K562 (cell line): Measurements from ENCODE around the gene LAPTM4A. TPM values are rescaled to one million over a fixed set of nuclear protein-coding genes. Genes with fewer than 3 reads are reported as not detected.
A peak's percentile ranks its signal among the peaks of the same experiment; 100 is the strongest.

Experiments used
- ATAC-seq: fragments of 200-7000 bp; cut with Tn5 transposase; 3 replicates; pipeline ENCODE4 v1.9.1; 2020; ENCODE audit warnings: moderate library complexity
- BruUV-seq: library from RNA; stranded (reverse); fragments of 400-500 nt; replicated peaks from 2 replicates; lab custom pipeline; 2021; lab: Mats Ljungman, UMichigan
- CTCF ChIA-PET: fragments of 300-600 bp; formaldehyde crosslinking; extraction: SDS; loops from one replicate; lab custom pipeline; 2021; ENCODE audit warnings: low intra/inter-chr PET ratio; lab: Yijun Ruan, JAX
- POLR2A ChIA-PET: fragments of 300-600, 350-650 bp; sonication (Branson Sonifier 250); formaldehyde crosslinking; extraction: SDS; loops from one replicate; lab custom pipeline; 2021; ENCODE audit warnings: antibody characterized with exemption, inconsistent platforms; lab: Yijun Ruan, JAX
- DNase-seq, 4 experiments: peaks; one replicate each; pipeline versions ENCODE4 v3.0.0 to v3.0.0-alpha.2; 2011 to 2018; ENCODE audit warnings: low spot score in 3 of 4, mixed read lengths in 3 of 4; ENCODE audit errors: extremely low read depth in 1 of 4
- FAIRE-seq: peaks from 2 replicates; lab custom pipeline; 2011; peaks lifted over from hg19 to GRCh38; lab: Jason Lieb, UNC
- H2AFZ ChIP-seq: 2 replicates; pipeline ENCODE4 v1.6.0; 2011; ENCODE audit warnings: low read depth, low read length, control low read depth, inconsistent platforms
- H3K27ac ChIP-seq: fragments of 200-600 bp; 3 replicates; pipeline ENCODE4 v1.8.0; 2011; ENCODE audit warnings: low read depth, mild to moderate bottlenecking, control low read depth, inconsistent platforms, low read length, moderate library complexity, mixed read lengths; ENCODE audit errors: extremely low read depth
- H3K27me3 ChIP-seq, 2 experiments: fragments of 300-600 bp in 1 of 2; 2 replicates in 1 of 2; 3 replicates in 1 of 2; pipeline versions ENCODE4 v1.6.0 to v1.8.0; 2011; ENCODE audit warnings: inconsistent platforms in 2 of 2, low read length in 2 of 2, mild to moderate bottlenecking in 1 of 2, mixed read lengths in 1 of 2, moderate library complexity in 1 of 2; ENCODE audit not compliant: control insufficient read depth in 2 of 2, insufficient read depth in 2 of 2
- H3K36me3 ChIP-seq: fragments of 300-600 bp; 3 replicates; pipeline ENCODE4 v1.8.0; 2011; ENCODE audit warnings: mild to moderate bottlenecking, low read length, inconsistent platforms; ENCODE audit not compliant: control insufficient read depth, insufficient read depth
- H3K4me1 ChIP-seq, 2 experiments: fragments of 200-600 bp in 1 of 2; replicated peaks in 1 of 2; 2 replicates in 1 of 2; 3 replicates in 1 of 2; pipeline versions ENCODE4 v1.5.1 to v1.8.0; 2011; ENCODE audit warnings: inconsistent platforms in 2 of 2, low read length in 2 of 2, mild to moderate bottlenecking in 1 of 2, mixed read lengths in 1 of 2, moderate library complexity in 1 of 2; ENCODE audit not compliant: control insufficient read depth in 2 of 2, insufficient read depth in 2 of 2
- H3K4me2 ChIP-seq: 2 replicates; pipeline ENCODE4 v1.6.1; 2011; ENCODE audit warnings: low read length, control low read depth, inconsistent platforms, mixed read lengths; ENCODE audit not compliant: insufficient read depth
- H3K4me3 ChIP-seq: fragments of 200-600 bp; sonication (generic), shearing (Covaris generic); 2 replicates; pipeline ENCODE4 v1.5.1; 2016; ENCODE audit warnings: control low read depth, inconsistent platforms
- H3K79me2 ChIP-seq: fragments of 200-600 bp; 3 replicates; pipeline ENCODE4 v1.8.0; 2011; ENCODE audit warnings: low read length, inconsistent platforms; ENCODE audit not compliant: control insufficient read depth, insufficient read depth
- H3K9ac ChIP-seq, 2 experiments: 2 replicates each; pipeline versions ENCODE4 v1.6.0 to v1.6.1; 2011; ENCODE audit warnings: low read depth in 2 of 2, low read length in 2 of 2, control low read depth in 1 of 2, inconsistent platforms in 1 of 2, mild to moderate bottlenecking in 1 of 2, mixed read lengths in 1 of 2; ENCODE audit not compliant: insufficient read depth in 1 of 2
- H3K9me1 ChIP-seq: one replicate; pipeline ENCODE4 v1.6.0; 2011; ENCODE audit warnings: inconsistent platforms, mild to moderate bottlenecking, low read length, moderate library complexity; ENCODE audit not compliant: control insufficient read depth, insufficient read depth
- H3K9me3 ChIP-seq: replicated peaks from 2 replicates; pipeline ENCODE4 v1.5.1; 2011; ENCODE audit warnings: low read depth, low read length, inconsistent platforms; ENCODE audit not compliant: control insufficient read depth, insufficient read depth
- H4K20me1 ChIP-seq: replicated peaks from 2 replicates; pipeline ENCODE4 v1.6.1; 2011; ENCODE audit warnings: low read length, inconsistent platforms, mixed read lengths; ENCODE audit not compliant: control insufficient read depth, insufficient read depth
- CTCF ChIP-seq, 3 experiments: IDR thresholded peaks in 2 of 3; conservative IDR thresholded peaks in 1 of 3; 2 replicates each; pipeline ENCODE4 v1.5.1; 2011 to 2012; ENCODE audit warnings: low read length in 3 of 3, mild to moderate bottlenecking in 3 of 3, control low read depth in 2 of 3, improper control_type of control experiment in 1 of 3, inconsistent platforms in 1 of 3, low read depth in 1 of 3, mixed read lengths in 1 of 3, moderate library complexity in 1 of 3; ENCODE audit not compliant: insufficient read depth in 2 of 3
- RAD21 ChIP-seq, 2 experiments: fragments of 250-450 bp in 1 of 2; fragments of 450-650 bp in 1 of 2; sonication (Bioruptor Pico) in 1 of 2; formaldehyde crosslinking in 1 of 2; IDR thresholded peaks in 1 of 2; conservative IDR thresholded peaks in 1 of 2; 2 replicates each; pipeline versions ENCODE4 v1.4.0 to v1.8.0; 2020 to 2022; ENCODE audit warnings: mild to moderate bottlenecking in 2 of 2, moderate library complexity in 1 of 2
- whole genome bisulfite sequencing: fragments of 100-300 bp; shearing (Covaris generic); methylation state at CpG from one replicate; pipeline ENCODE4 v1.1.6; 2016; ENCODE audit warnings: low coverage, mixed read lengths; ENCODE audit not compliant: insufficient coverage; ENCODE audit errors: missing lambda C conversion rate; 5-methylcytosine and 5-hydroxymethylcytosine counted together
- in situ Hi-C: fragments of 300-500 bp; cut with MboI; formaldehyde crosslinking; loops from 4 replicates; pipeline ENCODE4 v1.15.0; 2018; ENCODE audit warnings: inconsistent platforms, mixed read lengths
- intact Hi-C: fragments of 100-400 bp; cut with micrococcal nuclease; formaldehyde crosslinking; loops from 2 replicates; pipeline ENCODE4 v1.14.2; 2022
- polyA plus RNA-seq, 8 experiments: library from polyadenylated mRNA; depleted of rRNA in 4 of 8; stranded (reverse) in 5 of 8; unstranded in 3 of 8; fragments of >200 nt; fragmentation: Nextera tagmentation in 2 of 8; fragmentation: Illumina TruSeq in 1 of 8; extraction: Ambion mirVana in 2 of 8; extraction: Trizol in 1 of 8; gene quantifications; 2 replicates each; pipeline versions ENCODE4 v1.2.1 to v1.2.3, GENCODE V29; 2011 to 2014; ENCODE audit warnings: inconsistent platforms in 1 of 8, missing spikeins in 1 of 8
- total RNA-seq, 7 experiments: library from RNA; depleted of rRNA in 6 of 7; stranded (reverse); fragments of >200 nt in 6 of 7; fragmentation: Illumina TruSeq in 2 of 7; extraction: Trizol in 2 of 7; gene quantifications; 2 replicates each; pipeline versions ENCODE4 v1.2.1 to v1.2.3, GENCODE V29; 2011 to 2021; ENCODE audit warnings: low replicate concordance in 1 of 7
- TF ChIP-seq, protein P1 (sequence below): fragments of 250-450 bp; sonication (Bioruptor Pico); IDR thresholded peaks from 2 replicates; pipeline ENCODE4 v1.4.0; 2020; ENCODE audit warnings: mild to moderate bottlenecking, moderate library complexity, borderline replicate concordance

Gene LAPTM4A
- total and polyA plus RNA-seq, 9 of the 15 experiments (the other 6 are each of a cell fraction or from before 2014, with no cell fraction given): 13.4 to 157 (median 50.1) TPM

DNA sequence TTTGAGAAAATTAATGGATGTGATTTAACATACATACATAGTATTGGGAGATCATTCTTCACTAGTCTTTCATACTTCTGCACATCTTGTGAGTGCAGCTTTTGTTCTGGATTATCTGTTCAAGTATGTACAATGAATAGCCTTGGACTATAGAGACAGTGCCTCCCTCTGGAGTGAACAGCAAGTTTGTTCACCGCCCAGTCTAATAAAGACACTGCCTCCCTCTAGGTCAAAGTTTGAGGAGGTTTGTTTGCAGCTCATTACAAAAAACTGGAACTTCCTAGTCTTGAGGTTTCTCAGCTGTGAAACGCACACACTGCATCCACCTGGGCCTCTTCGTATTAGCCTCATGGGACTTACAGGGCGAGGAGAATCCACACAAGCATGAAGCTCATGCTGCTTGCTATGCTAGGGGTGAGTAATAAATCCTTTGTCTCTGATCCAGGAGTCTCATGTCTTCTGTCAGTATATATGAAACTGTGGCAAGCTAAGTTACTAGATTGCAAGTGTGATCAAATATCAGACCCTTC is 26.0 kb upstream of the LAPTM4A start:
- POLR2A ChIA-PET: no interaction called here
- BruUV-seq: no TSS peak
- H3K27me3 ChIP-seq: no peaks in the 10 kb centered on the region
- H3K9me3 ChIP-seq: no peaks in the 10 kb centered on the region
- TF ChIP-seq, protein P1, sequence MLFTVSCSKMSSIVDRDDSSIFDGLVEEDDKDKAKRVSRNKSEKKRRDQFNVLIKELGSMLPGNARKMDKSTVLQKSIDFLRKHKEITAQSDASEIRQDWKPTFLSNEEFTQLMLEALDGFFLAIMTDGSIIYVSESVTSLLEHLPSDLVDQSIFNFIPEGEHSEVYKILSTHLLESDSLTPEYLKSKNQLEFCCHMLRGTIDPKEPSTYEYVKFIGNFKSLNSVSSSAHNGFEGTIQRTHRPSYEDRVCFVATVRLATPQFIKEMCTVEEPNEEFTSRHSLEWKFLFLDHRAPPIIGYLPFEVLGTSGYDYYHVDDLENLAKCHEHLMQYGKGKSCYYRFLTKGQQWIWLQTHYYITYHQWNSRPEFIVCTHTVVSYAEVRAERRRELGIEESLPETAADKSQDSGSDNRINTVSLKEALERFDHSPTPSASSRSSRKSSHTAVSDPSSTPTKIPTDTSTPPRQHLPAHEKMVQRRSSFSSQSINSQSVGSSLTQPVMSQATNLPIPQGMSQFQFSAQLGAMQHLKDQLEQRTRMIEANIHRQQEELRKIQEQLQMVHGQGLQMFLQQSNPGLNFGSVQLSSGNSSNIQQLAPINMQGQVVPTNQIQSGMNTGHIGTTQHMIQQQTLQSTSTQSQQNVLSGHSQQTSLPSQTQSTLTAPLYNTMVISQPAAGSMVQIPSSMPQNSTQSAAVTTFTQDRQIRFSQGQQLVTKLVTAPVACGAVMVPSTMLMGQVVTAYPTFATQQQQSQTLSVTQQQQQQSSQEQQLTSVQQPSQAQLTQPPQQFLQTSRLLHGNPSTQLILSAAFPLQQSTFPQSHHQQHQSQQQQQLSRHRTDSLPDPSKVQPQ (CRISPR knock-in tag): no peak
- TF ChIP-seq RAD21 (CRISPR knock-in tag; conservative IDR thresholded peaks at IDR 0.05 in 1 of 2, IDR thresholded peaks at IDR 0.05 in 1 of 2) (peak in 1 of 2 experiments; percentile 29; a peak in 2 of 4 replicates), CTCF (IDR thresholded peaks at IDR 0.05 in 2 of 3, conservative IDR thresholded peaks at IDR 0.05 in 1 of 3; ENCODE audit: insufficient read depth in 2 of 3, low read depth in 1 of 3, low read length in 3 of 3) (peak in 2 of 3 experiments; percentile 13 to 28; a peak in 2 of 6 replicates)
- TF ChIP-seq, all 486 proteins: peak for 2
- DNase-seq (no peak), FAIRE-seq (peak; percentile 49), ATAC-seq (peak; percentile 69)
- Histone ChIP-seq H3K4me3 (no peak overlapping the region), H3K9ac (no peak overlapping the region), H3K9me1 (no peaks in the 10 kb centered on the region), H2AFZ (no peak overlapping the region; the same call in 1 of the 2 replicates), H3K79me2 (no peaks in the 10 kb centered on the region), H3K36me3 (no peaks in the 10 kb centered on the region), H3K4me1 (peaks cover 9 to 15% of the 10 kb centered on the region in 2 experiments), H4K20me1 (no peaks in the 10 kb centered on the region), H3K4me2 (no peak overlapping the region), H3K27ac (no peak overlapping the region)
- intact Hi-C loops: no loop called here
- in situ Hi-C loops: no loop called here
- 21% methylated on average over 4 of the region's 4 CpGs for WGBS
- CTCF ChIA-PET: no interaction called here
